GM18520 (cell line): ENCODE measurements around the gene LRRC37A2.
"Not testable (repeated sequence)": the region's sequence is repeated elsewhere in the genome, so short reads cannot be mapped to it uniquely, and the experiment has no call there.

Experiments
- ATAC-seq: cut with Tn5 transposase; IDR thresholded peaks from one replicate; pipeline ENCODE4 v1.9.1; 2021; ENCODE audit not compliant: unreplicated experiment

Gene LRRC37A2

GRCh38 chr17:46591332-46591731, 79.1 kb downstream of the LRRC37A2 start:
- peak; percentile 43 for ATAC-seq

GRCh38 chr17:46598344-46598931, 86.2 kb downstream of the LRRC37A2 start:
- ATAC-seq: not testable (repeated sequence)

- not testable (repeated sequence) for ATAC-seq
These were observed 88.5 kb downstream of the LRRC37A2 start for GRCh38 chr17:46600767-46601166.

GRCh38 chr17:46603125-46603524, 90.9 kb downstream of the LRRC37A2 start:
- peak; percentile 83 for ATAC-seq
